Tibial nerve (tissue), 3 donors: Measurements from ENCODE around the gene SMIM26.

ENCODE experiments used
- CTCF ChIP-seq, 5 experiments: fragments of 200-600 bp in 3 of 5; fragments of 450-650 bp in 2 of 5; sonication (generic) in 3 of 5; IDR thresholded peaks; one replicate each; pipeline ENCODE4 v1.5.1; 2016 to 2019; ENCODE audit warnings: antibody characterized with exemption in 5 of 5, mild to moderate bottlenecking in 3 of 5, moderate library complexity in 2 of 5
- POLR2A ChIP-seq, 2 donors: fragments of 450-650 bp; IDR thresholded peaks; one replicate each; pipeline ENCODE4 v1.6.1; 2017; ENCODE audit warnings: antibody characterized with exemption in 2 of 2, mild to moderate bottlenecking in 2 of 2, moderate library complexity in 2 of 2

GRCh38 chr20:18588574-18588933, 21.3 kb downstream of the SMIM26 start:
- no peak for TF ChIP-seq CTCF (IDR thresholded peaks at IDR 0.05)
- no peak for TF ChIP-seq POLR2A (IDR thresholded peaks at IDR 0.05)
